AG10803 (cell line): Measurements from ENCODE around the gene ODF2L.

Experiments
- DNase-seq: peaks from one replicate; pipeline ENCODE4 v3.0.0; 2010; ENCODE audit warnings: low read depth
- H3K4me3 ChIP-seq: 2 replicates; pipeline ENCODE4 v1.5.1; 2011; ENCODE audit warnings: mild to moderate bottlenecking, low read length, control low read depth
- TF ChIP-seq, protein P1 (sequence below): conservative IDR thresholded peaks from 2 replicates; pipeline ENCODE4 v1.5.1; 2011; ENCODE audit warnings: mild to moderate bottlenecking, low read length, control low read depth, inconsistent platforms

Gene ODF2L, protein sequence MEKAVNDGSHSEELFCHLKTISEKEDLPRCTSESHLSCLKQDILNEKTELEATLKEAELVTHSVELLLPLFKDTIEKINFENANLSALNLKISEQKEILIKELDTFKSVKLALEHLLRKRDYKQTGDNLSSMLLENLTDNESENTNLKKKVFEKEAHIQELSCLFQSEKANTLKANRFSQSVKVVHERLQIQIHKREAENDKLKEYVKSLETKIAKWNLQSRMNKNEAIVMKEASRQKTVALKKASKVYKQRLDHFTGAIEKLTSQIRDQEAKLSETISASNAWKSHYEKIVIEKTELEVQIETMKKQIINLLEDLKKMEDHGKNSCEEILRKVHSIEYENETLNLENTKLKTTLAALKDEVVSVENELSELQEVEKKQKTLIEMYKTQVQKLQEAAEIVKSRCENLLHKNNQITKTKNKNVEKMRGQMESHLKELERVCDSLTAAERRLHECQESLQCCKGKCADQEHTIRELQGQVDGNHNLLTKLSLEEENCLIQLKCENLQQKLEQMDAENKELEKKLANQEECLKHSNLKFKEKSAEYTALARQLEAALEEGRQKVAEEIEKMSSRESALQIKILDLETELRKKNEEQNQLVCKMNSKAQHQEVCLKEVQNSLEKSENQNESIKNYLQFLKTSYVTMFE

DNA sequence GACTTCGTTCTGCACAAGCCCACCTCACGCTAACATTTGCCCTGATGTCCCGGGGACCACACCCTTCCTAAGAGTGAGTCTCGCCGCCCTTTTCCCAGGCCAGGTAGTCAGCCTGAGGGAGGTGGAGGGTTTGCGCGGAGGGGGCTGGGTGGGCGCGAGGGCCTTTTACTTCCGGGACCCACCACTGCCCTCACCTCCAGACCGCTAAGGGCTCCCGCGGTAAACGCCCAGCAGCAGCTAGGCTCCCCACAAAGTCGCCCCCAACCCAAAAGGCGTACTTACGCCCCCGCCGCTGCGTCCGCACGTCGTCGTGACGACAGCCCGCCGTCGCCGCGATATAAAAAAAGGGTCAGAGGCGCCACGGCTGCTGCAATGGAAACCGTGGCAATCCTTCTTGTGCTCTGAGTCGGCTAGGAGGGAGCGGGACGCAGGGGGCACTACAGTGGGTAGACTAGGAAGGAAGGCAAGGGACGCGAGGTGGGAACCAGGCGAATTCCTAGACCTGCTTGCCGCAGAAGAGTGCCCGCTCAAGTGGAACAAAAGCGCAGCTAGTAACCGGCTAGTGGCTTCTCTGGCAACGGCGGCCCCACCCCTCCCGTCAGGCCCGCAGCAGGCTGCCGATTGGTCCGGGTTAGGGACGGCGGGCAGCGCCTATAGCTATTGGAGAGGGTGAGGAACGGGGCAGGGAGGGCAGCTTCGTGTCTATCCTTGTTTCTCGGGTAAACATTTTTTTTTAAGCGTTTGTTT lies at the start of gene ODF2L:
ODF2L (minus strand) TSS at position 573 of the 747 bp plus-strand sequence. CDS start 9,296 bp downstream, outside the sequence.
- peak; percentile 80 for DNase-seq
- TF ChIP-seq, protein P1, sequence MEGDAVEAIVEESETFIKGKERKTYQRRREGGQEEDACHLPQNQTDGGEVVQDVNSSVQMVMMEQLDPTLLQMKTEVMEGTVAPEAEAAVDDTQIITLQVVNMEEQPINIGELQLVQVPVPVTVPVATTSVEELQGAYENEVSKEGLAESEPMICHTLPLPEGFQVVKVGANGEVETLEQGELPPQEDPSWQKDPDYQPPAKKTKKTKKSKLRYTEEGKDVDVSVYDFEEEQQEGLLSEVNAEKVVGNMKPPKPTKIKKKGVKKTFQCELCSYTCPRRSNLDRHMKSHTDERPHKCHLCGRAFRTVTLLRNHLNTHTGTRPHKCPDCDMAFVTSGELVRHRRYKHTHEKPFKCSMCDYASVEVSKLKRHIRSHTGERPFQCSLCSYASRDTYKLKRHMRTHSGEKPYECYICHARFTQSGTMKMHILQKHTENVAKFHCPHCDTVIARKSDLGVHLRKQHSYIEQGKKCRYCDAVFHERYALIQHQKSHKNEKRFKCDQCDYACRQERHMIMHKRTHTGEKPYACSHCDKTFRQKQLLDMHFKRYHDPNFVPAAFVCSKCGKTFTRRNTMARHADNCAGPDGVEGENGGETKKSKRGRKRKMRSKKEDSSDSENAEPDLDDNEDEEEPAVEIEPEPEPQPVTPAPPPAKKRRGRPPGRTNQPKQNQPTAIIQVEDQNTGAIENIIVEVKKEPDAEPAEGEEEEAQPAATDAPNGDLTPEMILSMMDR: 0 out of 2 replicates have a peak, but pooled peaks have one; percentile 8
- peak within 1 kb of the TSS; percentile 89 for H3K4me3 ChIP-seq

DNA sequence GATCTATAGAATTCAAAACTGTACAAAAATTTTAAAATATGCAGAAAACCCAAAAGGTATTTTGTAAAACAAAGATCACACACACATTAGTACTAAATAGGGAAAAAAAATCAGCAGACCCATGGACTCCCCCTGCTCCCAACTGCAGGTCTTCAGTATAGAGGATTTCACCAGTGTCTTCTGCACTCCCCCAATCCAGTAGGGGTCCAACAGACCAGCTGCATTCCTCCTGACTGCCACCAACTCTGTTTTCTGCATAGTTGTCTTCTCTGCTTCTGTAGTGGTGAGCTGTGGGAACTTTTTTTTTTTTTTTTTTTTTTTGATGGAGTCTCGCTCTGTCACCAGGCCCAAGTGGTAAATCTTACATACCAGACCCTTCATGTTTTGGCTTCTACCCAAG lies 49.8 kb upstream of the ODF2L start:
- TF ChIP-seq, protein P1: no peak
- no peak overlapping the region for H3K4me3 ChIP-seq
- DNase-seq: no peak

DNA sequence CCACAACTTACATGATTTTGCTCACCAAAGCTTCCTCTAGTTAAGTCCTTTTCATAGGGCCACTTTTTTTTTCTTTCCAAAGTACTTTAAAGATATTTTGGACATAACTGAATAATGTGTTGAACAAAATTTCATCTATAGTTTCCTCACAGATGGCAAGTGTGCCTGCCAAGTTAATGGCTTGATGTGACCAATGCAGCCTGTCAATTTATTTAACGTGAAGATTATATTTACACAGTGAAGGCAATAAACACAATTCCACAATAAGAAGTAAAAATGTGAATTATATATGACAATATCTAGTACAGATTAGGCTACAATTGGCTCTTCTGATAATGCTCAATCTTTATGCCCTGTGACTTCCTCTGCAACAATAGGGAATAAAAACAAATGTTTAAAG lies 45.9 kb upstream of the ODF2L start:
- TF ChIP-seq, protein P1: no peak
- no peak overlapping the region for H3K4me3 ChIP-seq
- no peak for DNase-seq

DNA sequence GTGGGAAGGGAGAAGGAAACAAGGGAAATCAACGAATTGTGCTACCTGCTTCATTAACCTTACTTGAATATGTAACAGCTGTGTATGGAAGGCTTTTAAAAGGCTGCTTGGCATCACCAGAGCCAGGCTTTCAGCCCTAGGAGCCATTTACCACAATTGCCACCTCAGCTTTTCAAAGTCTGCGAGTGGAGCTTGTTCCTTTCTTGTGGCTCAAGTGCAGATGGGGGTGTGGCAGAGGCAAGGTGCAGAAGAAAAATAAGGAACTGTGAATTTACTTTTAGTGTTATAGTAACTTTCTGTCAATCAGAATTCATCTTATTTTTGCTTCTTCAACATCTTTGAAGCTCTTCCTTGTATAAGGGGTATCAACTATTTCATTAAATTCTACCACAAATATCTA lies 45.5 kb upstream of the ODF2L start:
- TF ChIP-seq, protein P1: no peak
- no peak overlapping the region for H3K4me3 ChIP-seq
- DNase-seq: no peak

DNA sequence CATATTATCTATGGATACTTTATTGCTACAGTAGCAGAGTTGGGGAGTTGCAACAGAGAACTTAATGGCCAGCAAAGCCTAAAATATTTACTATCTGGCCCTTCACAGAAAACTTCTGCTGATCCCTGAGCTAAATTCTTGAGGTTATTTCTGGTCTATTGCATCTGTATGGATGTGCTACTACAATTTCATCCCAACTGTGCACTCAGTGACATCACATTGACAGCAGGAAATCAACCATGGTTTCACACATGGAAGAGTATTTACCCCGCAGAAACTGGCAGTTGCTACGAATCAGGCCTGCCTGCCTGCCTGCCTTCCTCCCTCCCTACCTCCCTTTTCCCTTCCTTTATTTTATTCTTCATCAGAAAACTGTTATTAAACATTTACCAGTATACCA lies 39.9 kb upstream of the ODF2L start:
- H3K4me3 ChIP-seq: no peak overlapping the region
- peak; percentile 22 for DNase-seq
- TF ChIP-seq, protein P1: no peak

DNA sequence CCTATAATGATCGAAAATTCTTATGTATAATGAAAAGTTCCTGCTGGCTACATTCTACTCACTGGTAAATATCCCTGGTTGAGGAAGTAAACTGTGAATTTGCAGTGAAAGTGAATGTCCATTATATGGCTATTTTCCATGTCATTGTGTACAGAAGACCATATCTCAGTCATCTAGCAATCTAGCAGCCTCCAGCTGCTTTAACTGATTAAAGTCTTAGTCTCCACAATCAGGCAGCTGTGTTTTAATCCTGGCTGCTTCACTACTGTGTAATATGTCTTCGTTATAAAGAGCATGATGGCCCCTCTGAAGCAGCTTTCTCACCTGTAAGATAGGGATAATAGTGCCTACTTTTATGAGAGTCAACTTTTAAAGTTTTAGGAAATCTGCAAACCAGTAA lies 39.2 kb upstream of the ODF2L start:
- no peak for DNase-seq
- H3K4me3 ChIP-seq: no peak overlapping the region

More for the DNA sequence above, 39.2 kb upstream of the ODF2L start:
- TF ChIP-seq, protein P1: no peak
